Adipocyte (in vitro differentiated cells): ENCODE results near the gene MIPEP.

Experiments
- DNase-seq: peaks from one replicate; pipeline ENCODE4 v3.0.0-alpha.2; 2015; ENCODE audit warnings: low read depth
- H3K27me3 ChIP-seq: replicated peaks from 2 replicates; pipeline ENCODE4 v1.7.0; 2013; ENCODE audit warnings: mild to moderate bottlenecking, low read length, moderate library complexity; ENCODE audit not compliant: control insufficient read depth, insufficient read depth
- H3K36me3 ChIP-seq: 2 replicates; pipeline ENCODE4 v1.7.0; 2013; ENCODE audit warnings: low read length, mild to moderate bottlenecking, moderate library complexity; ENCODE audit not compliant: control insufficient read depth, insufficient read depth, severe bottlenecking
- H3K4me1 ChIP-seq: 2 replicates; pipeline ENCODE4 v1.7.0; 2013; ENCODE audit warnings: mild to moderate bottlenecking, low read length, moderate library complexity; ENCODE audit not compliant: control insufficient read depth, insufficient read depth
- H3K4me3 ChIP-seq: 2 replicates; pipeline ENCODE4 v1.7.0; 2013; ENCODE audit warnings: mild to moderate bottlenecking, low read length, moderate library complexity
- H3K9ac ChIP-seq: 2 replicates; pipeline ENCODE4 v1.7.0; 2013; ENCODE audit warnings: mild to moderate bottlenecking, low read length, moderate library complexity
- H3K9me3 ChIP-seq: 2 replicates; pipeline ENCODE4 v1.7.0; 2013; ENCODE audit warnings: mild to moderate bottlenecking, low read length, moderate library complexity; ENCODE audit not compliant: control insufficient read depth

The MIPEP gene

GRCh38 chr13:23687614-23688013 lies 201.6 kb downstream of the MIPEP start:
- Histone ChIP-seq H3K9ac (no peak overlapping the region), H3K27me3 (no peaks in the 10 kb centered on the region), H3K36me3 (no peaks in the 10 kb centered on the region), H3K4me3 (no peak overlapping the region), H3K9me3 (peaks cover 14% of the 10 kb centered on the region), H3K4me1 (peaks cover 5% of the 10 kb centered on the region)
- no peak for DNase-seq

- Histone ChIP-seq H3K9ac (no peak overlapping the region), H3K4me1 (peaks cover 5% of the 10 kb centered on the region), H3K36me3 (no peaks in the 10 kb centered on the region), H3K4me3 (no peak overlapping the region), H3K9me3 (peaks cover 14% of the 10 kb centered on the region), H3K27me3 (no peaks in the 10 kb centered on the region)
- DNase-seq: no peak
These were observed 202.3 kb downstream of the MIPEP start for GRCh38 chr13:23686948-23687347.

GRCh38 chr13:23685416-23685815 lies 203.8 kb downstream of the MIPEP start:
- H3K4me1 ChIP-seq: peaks cover 14% of the 10 kb centered on the region
- no peaks in the 10 kb centered on the region for H3K36me3 ChIP-seq
- no peaks in the 10 kb centered on the region for H3K27me3 ChIP-seq
- peaks cover 14% of the 10 kb centered on the region for H3K9me3 ChIP-seq
- no peak overlapping the region for H3K9ac ChIP-seq
- no peak overlapping the region for H3K4me3 ChIP-seq
- DNase-seq: peak; percentile 39

GRCh38 chr13:23684647-23685046 lies 204.6 kb downstream of the MIPEP start:
- no peak overlapping the region for H3K4me3 ChIP-seq
- DNase-seq: no peak

GRCh38 chr13:23683084-23683483 lies 206.1 kb downstream of the MIPEP start:
- no peak overlapping the region for H3K4me3 ChIP-seq
- peaks cover 14% of the 10 kb centered on the region for H3K9me3 ChIP-seq
- no peak overlapping the region for H3K9ac ChIP-seq
- no peak for DNase-seq
- no peaks in the 10 kb centered on the region for H3K27me3 ChIP-seq
- no peaks in the 10 kb centered on the region for H3K36me3 ChIP-seq
- peaks cover 14% of the 10 kb centered on the region for H3K4me1 ChIP-seq

More at GRCh38 chr13:23684647-23685046, 204.6 kb downstream of the MIPEP start:
- Histone ChIP-seq H3K9me3 (peaks cover 14% of the 10 kb centered on the region), H3K9ac (no peak overlapping the region), H3K27me3 (no peaks in the 10 kb centered on the region), H3K4me1 (peaks cover 14% of the 10 kb centered on the region), H3K36me3 (no peaks in the 10 kb centered on the region)

- peak; percentile 63 for DNase-seq
- Histone ChIP-seq H3K27me3 (no peaks in the 10 kb centered on the region), H3K4me3 (no peak overlapping the region), H3K9me3 (peaks cover 14% of the 10 kb centered on the region), H3K4me1 (peaks cover 14% of the 10 kb centered on the region), H3K36me3 (no peaks in the 10 kb centered on the region), H3K9ac (no peak overlapping the region)
These were observed 208.1 kb downstream of the MIPEP start for GRCh38 chr13:23680845-23681669.
